NCI-H146 (cell line): ENCODE measurements around the gene CALHM1.

Source experiments
- DNase-seq: peaks from one replicate; lab custom pipeline; 2025; lab: John Stamatoyannopoulos, UW

CALHM1 gene

GRCh38 chr10:103455235-103455634 is 3.5 kb downstream of the CALHM1 start:
- no peak for DNase-seq

- no peak for DNase-seq
These were observed 4.7 kb downstream of the CALHM1 start for GRCh38 chr10:103454026-103454425.

- no peak for DNase-seq
These were observed 6.0 kb downstream of the CALHM1 start for GRCh38 chr10:103452506-103453230.

GRCh38 chr10:103451831-103452505 is 6.7 kb downstream of the CALHM1 start, which contains the start of gene CALHM2:
Gene CALHM2 (minus strand): TSS chr10:103452370. CDS start chr10:103449941, 2,429 bp downstream.
- DNase-seq = peak; percentile 68

GRCh38 chr10:103451091-103451813 is 7.4 kb downstream of the CALHM1 start:
- DNase-seq = peak; percentile 31

- no peak for DNase-seq
These were observed 8.5 kb downstream of the CALHM1 start for GRCh38 chr10:103450201-103450695.

GRCh38 chr10:103449208-103450144 is 9.2 kb downstream of the CALHM1 start:
- DNase-seq = no peak

- DNase-seq = no peak
These were observed 10.0 kb downstream of the CALHM1 start for GRCh38 chr10:103448746-103449145.

GRCh38 chr10:103447187-103447586 is 11.5 kb downstream of the CALHM1 start:
- DNase-seq = no peak

- DNase-seq = no peak
These were observed 12.7 kb downstream of the CALHM1 start for GRCh38 chr10:103445767-103446567.

- no peak for DNase-seq
These were observed 13.3 kb downstream of the CALHM1 start for GRCh38 chr10:103445366-103445765.

- no peak for DNase-seq
These were observed 14.2 kb downstream of the CALHM1 start for GRCh38 chr10:103444478-103444877.

- no peak for DNase-seq
These were observed 15.1 kb downstream of the CALHM1 start for GRCh38 chr10:103443475-103444185.

- no peak for DNase-seq
These were observed 16.7 kb downstream of the CALHM1 start for GRCh38 chr10:103442031-103442461.

GRCh38 chr10:103441611-103442010 is 17.1 kb downstream of the CALHM1 start:
- no peak for DNase-seq

GRCh38 chr10:103441206-103441605 is 17.5 kb downstream of the CALHM1 start:
- DNase-seq = no peak

GRCh38 chr10:103440416-103440815 is 18.3 kb downstream of the CALHM1 start:
- no peak for DNase-seq

- DNase-seq = no peak
These were observed 18.9 kb downstream of the CALHM1 start for GRCh38 chr10:103439776-103440175.

GRCh38 chr10:103433858-103434257 is 24.8 kb downstream of the CALHM1 start:
- DNase-seq = no peak

- no peak for DNase-seq
These were observed 26.8 kb downstream of the CALHM1 start for GRCh38 chr10:103431902-103432301.
